Testis (tissue), 3 donors: ENCODE results near the gene SH3RF1. TPM values are rescaled to one million over a fixed set of nuclear protein-coding genes. Genes with fewer than 3 reads are reported as not detected.
"Not testable (repeated sequence)": the region's sequence is repeated elsewhere in the genome, so short reads cannot be mapped to it uniquely, and the experiment has no call there.

ENCODE experiments used
- DNase-seq: peaks from one replicate; pipeline ENCODE4 v3.0.0-alpha.2; 2019
- H3K27ac ChIP-seq, 2 donors: fragments of 200-600 bp; sonication (generic); one replicate each; pipeline ENCODE4 v1.5.1; 2019
- H3K27me3 ChIP-seq: fragments of 200-600 bp; sonication (generic); one replicate; pipeline ENCODE4 v1.5.1; 2019
- H3K36me3 ChIP-seq: fragments of 200-600 bp; sonication (generic); one replicate; pipeline ENCODE4 v1.5.1; 2017; ENCODE audit warnings: low read depth; ENCODE audit errors: missing control alignments
- H3K4me1 ChIP-seq: fragments of 200-600 bp; sonication (generic); one replicate; pipeline ENCODE4 v1.5.1; 2019
- H3K4me3 ChIP-seq, 2 donors: fragments of 200-600 bp; sonication (generic); one replicate each; pipeline ENCODE4 v1.5.1; 2017 to 2019
- H3K9me3 ChIP-seq: fragments of 200-600 bp; sonication (generic); one replicate; pipeline ENCODE4 v1.5.1; 2017
- POLR2A ChIP-seq: fragments of 450-650 bp; IDR thresholded peaks from one replicate; pipeline ENCODE4 v1.6.1; 2017; ENCODE audit warnings: antibody characterized with exemption, mild to moderate bottlenecking, moderate library complexity
- WGBS, 2 donors: methylation state at CpG; one replicate each; pipeline ENCODE4 v1.1.5; 2018; 5-methylcytosine and 5-hydroxymethylcytosine counted together
- intact Hi-C: fragments of 100-400 bp; cut with DNase I; formaldehyde crosslinking; loops from one replicate; pipeline ENCODE4 v1.15.1; 2023; ENCODE audit warnings: low total_unique reads
- polyA plus RNA-seq: library from polyadenylated mRNA; stranded (reverse); fragments of 350-450 nt; fragmentation: Illumina TruSeq; extraction: RNeasy Lipid Tissue Mini Kit (QIAGEN cat#74804); gene quantifications from one replicate; pipeline ENCODE4 v1.2.3, GENCODE V29; 2014; ENCODE audit warnings: low read depth, low replicate concordance; ENCODE audit not compliant: insufficient read depth
- total RNA-seq, 2 donors: library from RNA; depleted of rRNA; stranded (reverse); fragments of >200 nt; gene quantifications; one replicate each; pipeline ENCODE4 v1.2.3, GENCODE V29; 2016
- TF ChIP-seq, protein P1 (sequence below), 3 experiments: fragments of 450-650 bp in 2 of 3; fragments of 200-600 bp in 1 of 3; sonication (generic) in 1 of 3; IDR thresholded peaks; one replicate each; pipeline ENCODE4 v1.5.1; 2016 to 2019; ENCODE audit warnings: antibody characterized with exemption in 3 of 3, mild to moderate bottlenecking in 2 of 3, moderate library complexity in 1 of 3

Gene SH3RF1
- total and polyA plus RNA-seq, 3 donors from 2014 or later: 15.1 to 38.9 (median 26.4) TPM

- Histone ChIP-seq H3K4me3 (no peak overlapping the region), H3K36me3 (no peaks in the 10 kb centered on the region), H3K27me3 (no peaks in the 10 kb centered on the region), H3K9me3 (no peaks in the 10 kb centered on the region), H3K4me1 (no peaks in the 10 kb centered on the region), H3K27ac (no peak overlapping the region)
- intact Hi-C loops: no loop called here
- WGBS, 2 donors: 98 to 100% methylated on average over 3 of the region's 3 CpGs
- no peak for TF ChIP-seq POLR2A
- TF ChIP-seq, protein P1, sequence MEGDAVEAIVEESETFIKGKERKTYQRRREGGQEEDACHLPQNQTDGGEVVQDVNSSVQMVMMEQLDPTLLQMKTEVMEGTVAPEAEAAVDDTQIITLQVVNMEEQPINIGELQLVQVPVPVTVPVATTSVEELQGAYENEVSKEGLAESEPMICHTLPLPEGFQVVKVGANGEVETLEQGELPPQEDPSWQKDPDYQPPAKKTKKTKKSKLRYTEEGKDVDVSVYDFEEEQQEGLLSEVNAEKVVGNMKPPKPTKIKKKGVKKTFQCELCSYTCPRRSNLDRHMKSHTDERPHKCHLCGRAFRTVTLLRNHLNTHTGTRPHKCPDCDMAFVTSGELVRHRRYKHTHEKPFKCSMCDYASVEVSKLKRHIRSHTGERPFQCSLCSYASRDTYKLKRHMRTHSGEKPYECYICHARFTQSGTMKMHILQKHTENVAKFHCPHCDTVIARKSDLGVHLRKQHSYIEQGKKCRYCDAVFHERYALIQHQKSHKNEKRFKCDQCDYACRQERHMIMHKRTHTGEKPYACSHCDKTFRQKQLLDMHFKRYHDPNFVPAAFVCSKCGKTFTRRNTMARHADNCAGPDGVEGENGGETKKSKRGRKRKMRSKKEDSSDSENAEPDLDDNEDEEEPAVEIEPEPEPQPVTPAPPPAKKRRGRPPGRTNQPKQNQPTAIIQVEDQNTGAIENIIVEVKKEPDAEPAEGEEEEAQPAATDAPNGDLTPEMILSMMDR (IDR thresholded peaks at IDR 0.05): peak in 1 of 3 experiments; percentile 27
- DNase-seq: no peak
Observed at GRCh38 chr4:169286562-169287301, 16.0 kb upstream of the SH3RF1 start.

GRCh38 chr4:169283114-169283509 is 12.4 kb upstream of the SH3RF1 start:
- no peaks in the 10 kb centered on the region for H3K9me3 ChIP-seq
- no peak overlapping the region for H3K27ac ChIP-seq
- no peaks in the 10 kb centered on the region for H3K4me1 ChIP-seq
- TF ChIP-seq, protein P1 (IDR thresholded peaks at IDR 0.05): no peak
- no peak for TF ChIP-seq POLR2A
- DNase-seq: no peak
- intact Hi-C loops: no loop called here
- WGBS, 2 donors: 70 to 71% methylated on average over 4 of the region's 4 CpGs
- no peaks in the 10 kb centered on the region for H3K27me3 ChIP-seq
- H3K36me3 ChIP-seq: no peaks in the 10 kb centered on the region
- no peak overlapping the region for H3K4me3 ChIP-seq

- DNase-seq: no peak
- H3K27me3 ChIP-seq: no peaks in the 10 kb centered on the region
- WGBS, 2 donors: 93 to 97% methylated on average over 2 of the region's 2 CpGs
- no peak overlapping the region for H3K27ac ChIP-seq
- H3K36me3 ChIP-seq: no peaks in the 10 kb centered on the region
- intact Hi-C loops: no loop called here
- TF ChIP-seq POLR2A: no peak
- TF ChIP-seq, protein P1 (IDR thresholded peaks at IDR 0.05): no peak
- no peak overlapping the region for H3K4me3 ChIP-seq
- no peaks in the 10 kb centered on the region for H3K9me3 ChIP-seq
- H3K4me1 ChIP-seq: no peaks in the 10 kb centered on the region
Observed at GRCh38 chr4:169282429-169283113, 11.8 kb upstream of the SH3RF1 start.

DNA sequence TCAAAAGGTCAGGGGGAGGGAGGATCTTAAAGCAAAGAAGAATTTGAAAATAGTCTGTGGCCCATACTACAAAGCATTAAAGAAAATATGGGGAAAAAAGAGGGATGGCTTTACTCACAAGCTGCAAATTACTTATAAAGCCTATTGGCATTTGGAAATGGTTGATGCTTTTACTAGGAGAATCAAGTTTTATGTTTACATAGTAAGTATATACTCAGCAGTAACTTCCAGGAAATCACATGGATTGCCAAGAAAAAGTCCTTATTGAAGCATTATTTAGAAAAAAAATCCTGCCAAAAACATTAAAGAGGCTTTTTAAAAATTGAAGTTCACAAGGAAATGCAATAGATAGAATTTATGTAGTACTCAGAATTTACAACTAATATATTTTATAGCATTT is 8.4 kb upstream of the SH3RF1 start:
- intact Hi-C loops: no loop called here
- no peak overlapping the region for H3K4me3 ChIP-seq

GRCh38 chr4:169278624-169279023 is 7.9 kb upstream of the SH3RF1 start:
- H3K27me3 ChIP-seq: no peaks in the 10 kb centered on the region
- no peak overlapping the region for H3K27ac ChIP-seq
- intact Hi-C loops: no loop called here
- no peak for DNase-seq
- H3K4me1 ChIP-seq: no peaks in the 10 kb centered on the region
- H3K9me3 ChIP-seq: no peaks in the 10 kb centered on the region
- no peak overlapping the region for H3K4me3 ChIP-seq
- TF ChIP-seq POLR2A: no peak
- TF ChIP-seq, protein P1 (IDR thresholded peaks at IDR 0.05): no peak
- H3K36me3 ChIP-seq: no peaks in the 10 kb centered on the region

More for the DNA sequence above, 8.4 kb upstream of the SH3RF1 start:
- TF ChIP-seq POLR2A: no peak
- Histone ChIP-seq H3K9me3 (no peaks in the 10 kb centered on the region), H3K27ac (no peak overlapping the region), H3K36me3 (no peaks in the 10 kb centered on the region), H3K27me3 (no peaks in the 10 kb centered on the region), H3K4me1 (no peaks in the 10 kb centered on the region)
- DNase-seq: no peak

DNA sequence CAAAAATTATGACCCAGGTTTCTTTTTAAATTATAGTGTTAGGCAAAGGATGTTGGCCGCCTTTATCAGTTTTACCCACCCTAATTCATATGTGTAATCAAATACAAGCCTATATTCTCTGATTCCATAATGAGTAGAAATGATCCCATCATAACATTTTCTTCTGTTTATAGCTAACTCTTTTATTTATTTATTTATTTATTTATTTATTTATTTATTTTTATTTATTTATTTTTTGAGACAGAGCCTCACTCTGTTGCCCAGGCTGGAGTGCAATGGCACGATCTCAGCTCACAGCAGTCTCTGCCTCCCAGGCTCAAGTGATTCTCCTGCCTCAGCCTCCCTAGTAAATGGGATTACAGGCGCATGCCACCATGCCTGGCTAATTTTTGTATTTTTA is 7.1 kb upstream of the SH3RF1 start:
- WGBS, 2 donors: 87 to 94% methylated on average over 3 of the region's 3 CpGs
- intact Hi-C loops, H3K27me3 ChIP-seq: not testable (repeated sequence)

More for the DNA sequence above, 7.1 kb upstream of the SH3RF1 start:
- H3K36me3 ChIP-seq, H3K4me1 ChIP-seq, H3K4me3 ChIP-seq, H3K9me3 ChIP-seq, DNase-seq, H3K27ac ChIP-seq: not testable (repeated sequence)
